HG02678 (cell line): ENCODE measurements around the gene IVD.
"Not testable (repeated sequence)": the region's sequence is repeated elsewhere in the genome, so short reads cannot be mapped to it uniquely, and the experiment has no call there.

Experiments used
- ATAC-seq: cut with Tn5 transposase; IDR thresholded peaks from one replicate; pipeline ENCODE4 v1.9.1; 2021; ENCODE audit warnings: mild to moderate bottlenecking, moderate library complexity; ENCODE audit not compliant: unreplicated experiment

IVD gene

GRCh38 chr15:40453941-40454340, 48.3 kb downstream of the IVD start:
- ATAC-seq = not testable (repeated sequence)

- ATAC-seq = no peak
Observed at GRCh38 chr15:40454904-40455391, 49.4 kb downstream of the IVD start.

- no peak for ATAC-seq
Observed at GRCh38 chr15:40456299-40456712, 50.7 kb downstream of the IVD start.

GRCh38 chr15:40456738-40457137, 51.1 kb downstream of the IVD start:
- ATAC-seq = no peak

GRCh38 chr15:40458495-40459371, 53.1 kb downstream of the IVD start:
- ATAC-seq = no peak

GRCh38 chr15:40459391-40460015, 53.9 kb downstream of the IVD start:
- ATAC-seq = no peak

GRCh38 chr15:40460404-40460803, 54.8 kb downstream of the IVD start:
- no peak for ATAC-seq

GRCh38 chr15:40461958-40462357, 56.4 kb downstream of the IVD start:
- no peak for ATAC-seq

- ATAC-seq = no peak
Observed at GRCh38 chr15:40463279-40463678, 57.7 kb downstream of the IVD start.

- ATAC-seq = no peak
Observed at GRCh38 chr15:40463886-40464545, 58.4 kb downstream of the IVD start.

GRCh38 chr15:40464595-40465185, 59.1 kb downstream of the IVD start:
- no peak for ATAC-seq

GRCh38 chr15:40465939-40466338, 60.3 kb downstream of the IVD start:
- ATAC-seq = no peak

GRCh38 chr15:40466426-40467260, 61.0 kb downstream of the IVD start:
- no peak for ATAC-seq

- ATAC-seq = no peak
Observed at GRCh38 chr15:40467261-40467615, 61.6 kb downstream of the IVD start.

GRCh38 chr15:40468898-40469331, 63.3 kb downstream of the IVD start:
- ATAC-seq = no peak

- ATAC-seq = no peak
Observed at GRCh38 chr15:40469776-40470390, 64.3 kb downstream of the IVD start.

GRCh38 chr15:40470423-40471104, 65.0 kb downstream of the IVD start, which contains the start of gene CHST14:
CHST14 (plus strand) TSS chr15:40470984; CDS start chr15:40471214, 230 bp downstream.
- peak; percentile 70 for ATAC-seq
